Activated CD8-positive, alpha-beta memory T cell treated with anti-CD3 and anti-CD28 coated beads for 36 hours (primary cell): ENCODE results near the gene CAMSAP2. TPM values are rescaled to one million over a fixed set of nuclear protein-coding genes. Genes with fewer than 3 reads are reported as not detected.

Experiments used
- CTCF ChIA-PET: fragments of 350-600 bp; sonication (Branson Sonifier 250); formaldehyde crosslinking; loops from one replicate; lab custom pipeline; 2021; ENCODE audit warnings: antibody characterized with exemption; lab: Charles Lee
- POLR2A ChIA-PET: fragments of 350-600 bp; sonication (Branson Sonifier 250); formaldehyde crosslinking; loops from one replicate; lab custom pipeline; 2021; ENCODE audit warnings: antibody characterized with exemption; lab: Charles Lee
- total RNA-seq, 2 experiments: library from RNA; stranded (reverse); gene quantifications; one replicate each; pipeline ENCODE4 v1.2.3, GENCODE V29; 2021

The CAMSAP2 gene
- total RNA-seq, 2 experiments from 2014 or later, result 2.7 to 3.3 TPM

DNA sequence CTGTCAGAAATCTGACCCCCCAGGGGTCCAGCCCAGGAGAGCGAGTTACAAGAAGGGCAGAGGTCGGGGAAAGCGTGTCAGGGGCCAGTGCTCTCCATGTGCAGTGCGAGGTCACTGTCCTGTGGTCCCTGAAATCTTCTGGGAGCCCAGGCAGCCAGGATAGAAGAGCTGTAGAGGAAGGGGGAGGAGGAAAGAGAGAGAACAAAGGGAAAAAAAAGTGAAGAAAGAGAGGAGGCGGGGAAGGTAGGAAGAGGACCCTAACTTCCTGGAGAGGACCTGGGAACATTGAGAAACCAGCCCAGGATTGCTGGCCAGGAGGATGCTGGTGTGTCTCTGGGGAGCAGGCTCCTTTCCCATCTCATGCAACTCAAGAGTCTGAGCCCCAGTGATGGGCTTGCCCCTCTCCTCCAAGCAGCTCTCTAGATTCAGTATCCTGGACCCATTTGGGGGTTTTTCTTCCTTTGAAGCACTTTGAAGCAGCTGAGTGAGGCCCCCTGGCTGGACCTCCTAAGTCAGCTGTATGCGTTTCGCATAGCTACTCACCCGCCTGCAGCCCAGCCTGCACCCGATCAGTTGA is 149.2 kb downstream of the CAMSAP2 start:
- ChIA-PET POLR2A (interaction anchor here (0.7 to 2.2 kb wide), 4 partner anchors 8 to 128 kb away, joined by 3 to 19 read pairs (median 4); no protein-coding TSS in a partner anchor), CTCF (interaction anchor here (0.8 to 3.9 kb wide), 5 partner anchors 8 to 60 kb away, joined by 3 to 19 read pairs (median 3); no protein-coding TSS in a partner anchor)

DNA sequence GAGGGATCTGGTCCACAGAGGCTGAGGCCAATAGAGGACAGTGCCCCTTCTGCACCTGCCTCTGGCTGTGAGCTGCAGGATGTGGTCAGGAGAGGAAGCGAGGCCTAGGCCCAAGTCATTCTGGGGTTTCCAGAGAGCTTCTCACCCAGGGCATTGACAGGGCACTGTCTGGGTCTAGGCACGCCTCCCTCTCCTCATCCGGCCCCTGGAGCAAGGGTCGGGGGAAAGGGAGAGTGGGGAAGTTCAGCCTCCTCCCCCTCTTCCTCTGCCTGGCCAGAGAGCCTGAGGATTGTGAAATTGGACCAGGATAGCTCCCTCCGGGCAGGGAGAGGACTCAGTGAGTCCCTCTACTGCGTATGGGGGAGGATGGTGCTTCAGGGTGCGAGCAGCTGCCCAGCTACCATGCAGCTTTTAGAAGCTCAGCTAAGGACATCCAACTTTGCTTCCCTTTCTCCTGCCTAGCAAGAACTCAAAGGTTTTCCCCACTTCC is 149.7 kb downstream of the CAMSAP2 start:
- ChIA-PET CTCF (interaction anchor here (0.8 to 3.9 kb wide), 5 partner anchors 9 to 60 kb away, joined by 3 to 19 read pairs (median 3); no protein-coding TSS in a partner anchor), POLR2A (interaction anchor here (0.7 to 2.2 kb wide), 4 partner anchors 9 to 128 kb away, joined by 3 to 19 read pairs (median 4); no protein-coding TSS in a partner anchor)

DNA sequence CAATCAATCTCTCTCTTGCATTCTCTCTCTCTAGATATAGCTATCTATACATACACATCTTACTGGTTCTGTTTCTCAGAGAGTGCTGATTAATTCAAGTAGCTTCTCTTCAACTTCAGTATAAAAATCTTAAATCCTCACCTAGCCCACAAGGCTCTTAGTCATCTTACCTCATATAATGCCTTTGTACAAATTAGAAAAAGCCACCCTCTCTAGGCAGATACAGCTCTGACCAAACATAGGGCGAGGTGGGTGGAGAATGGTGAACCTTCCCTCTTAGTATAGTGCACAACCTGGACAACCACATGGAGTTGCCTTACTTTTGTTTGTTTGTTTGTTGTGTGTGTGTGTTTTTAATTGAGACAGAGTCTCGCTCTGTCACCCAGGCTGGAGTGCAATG is 150.9 kb downstream of the CAMSAP2 start:
- ChIA-PET CTCF (interaction anchor here (3.9 kb wide), 1 partner anchor 10 kb away, joined by 19 read pairs; no protein-coding TSS in a partner anchor), POLR2A (interaction anchor here (0.8 to 2.2 kb wide), 5 partner anchors 9 to 27 kb away, joined by 4 to 19 read pairs (median 10); no protein-coding TSS in a partner anchor)

DNA sequence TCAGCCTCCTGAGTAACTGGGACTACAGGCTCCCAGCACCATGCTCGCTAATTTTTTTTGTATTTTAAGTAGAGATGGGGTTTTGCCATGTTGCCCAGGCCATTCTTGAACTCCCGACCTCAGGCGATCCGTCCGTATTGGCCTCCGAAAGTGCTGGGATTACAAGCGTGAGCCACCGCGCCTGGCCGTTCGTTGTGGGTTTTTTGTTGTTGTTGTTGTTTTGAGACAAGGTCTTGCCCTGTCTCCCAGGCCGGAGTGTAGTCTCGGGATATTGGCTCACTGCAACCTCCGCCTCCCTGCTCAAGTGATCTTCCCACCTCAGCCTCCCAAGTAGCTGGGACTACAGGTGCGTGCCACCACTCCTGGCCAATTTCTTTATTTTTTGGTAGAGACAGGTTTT is 151.3 kb downstream of the CAMSAP2 start:
- POLR2A ChIA-PET, result interaction anchor here (0.9 to 2.2 kb wide), 4 partner anchors 10 to 23 kb away, joined by 4 to 19 read pairs (median 7); no protein-coding TSS in a partner anchor
- CTCF ChIA-PET, result interaction anchor here (0.6 to 3.9 kb wide), 5 partner anchors 10 to 29 kb away, joined by 3 to 19 read pairs (median 5); no protein-coding TSS in a partner anchor

DNA sequence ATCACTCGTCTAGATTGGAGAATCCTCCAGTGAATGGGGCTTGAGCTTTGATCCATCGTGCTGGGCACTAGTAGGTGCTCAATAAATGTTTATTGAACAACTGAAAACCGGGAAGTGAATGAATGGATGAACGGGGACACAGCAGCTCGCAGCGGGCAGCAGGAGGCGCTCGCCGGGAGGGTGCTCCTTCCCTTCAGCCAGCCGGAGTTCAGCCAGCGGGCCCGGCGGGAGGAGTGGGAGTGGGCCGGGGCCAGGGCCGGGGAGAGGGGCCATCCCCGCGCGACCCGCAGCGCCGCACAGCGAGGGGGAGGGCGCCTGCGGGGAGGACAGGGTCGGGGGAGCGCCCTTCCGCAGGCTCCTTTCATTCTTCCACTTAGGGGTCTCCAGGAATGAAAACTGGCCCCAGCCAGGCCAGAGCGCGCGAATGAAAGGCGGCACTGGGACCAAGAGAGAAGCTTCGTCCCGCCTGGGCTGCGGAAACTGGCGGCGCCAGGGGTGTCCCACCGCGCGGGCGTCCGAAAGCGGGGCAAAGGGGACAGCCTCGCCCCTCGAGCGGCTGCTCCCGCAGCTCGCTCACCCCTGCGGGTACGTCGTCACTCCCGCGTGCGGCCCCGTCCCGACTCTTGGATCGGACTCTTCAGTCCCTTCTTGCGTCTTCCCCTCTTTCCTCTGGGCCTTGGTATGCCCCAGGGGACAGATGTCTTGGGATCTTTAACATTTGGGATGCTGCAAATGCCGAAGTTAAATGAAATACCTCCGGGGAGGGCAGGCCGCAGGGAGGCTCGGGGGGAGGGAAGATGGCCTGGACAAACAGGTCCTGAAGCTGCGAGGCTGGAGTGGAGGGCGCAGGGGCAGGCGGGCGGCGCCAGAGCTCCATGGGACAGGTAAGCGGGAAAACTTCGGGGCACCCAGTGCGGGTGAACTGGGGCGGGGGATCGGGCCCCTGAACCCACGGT is 152.4 kb downstream of the CAMSAP2 start:
- ChIA-PET POLR2A (interaction anchor here (0.6 to 0.8 kb wide), 3 partner anchors 11 to 266 kb away, joined by 3 to 6 read pairs (median 3); partner anchors contain the start of gene DDX59), CTCF (interaction anchor here (0.6 to 3.9 kb wide), 6 partner anchors 11 to 34 kb away, joined by 3 to 19 read pairs (median 5); no protein-coding TSS in a partner anchor)

DNA sequence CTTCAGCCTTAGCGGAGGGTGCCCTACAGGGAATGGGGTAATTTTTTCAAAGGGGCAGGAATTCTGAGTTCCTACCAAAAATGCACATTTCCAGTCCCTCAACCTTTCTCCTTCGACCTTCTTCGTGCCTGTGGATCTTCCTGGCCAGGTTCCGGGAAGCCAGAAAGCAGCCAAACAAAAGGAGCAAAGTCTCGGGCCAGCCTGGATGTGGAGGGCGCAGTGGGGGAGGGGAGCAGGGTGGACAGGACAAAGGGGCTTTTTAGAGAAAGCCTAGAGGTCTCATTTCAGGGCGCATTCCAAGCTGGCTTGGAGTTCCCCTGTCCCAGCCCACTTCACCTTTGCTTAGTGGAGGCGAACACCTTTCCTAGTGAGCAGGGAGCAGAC is 153.1 kb downstream of the CAMSAP2 start:
- ChIA-PET POLR2A (interaction anchor here (0.6 to 0.8 kb wide), 3 partner anchors 12 to 267 kb away, joined by 3 to 6 read pairs (median 3); partner anchors contain the start of gene DDX59), CTCF (interaction anchor here (1.0 to 2.4 kb wide), 3 partner anchors 13 to 24 kb away, joined by 3 to 9 read pairs (median 5); no protein-coding TSS in a partner anchor)

DNA sequence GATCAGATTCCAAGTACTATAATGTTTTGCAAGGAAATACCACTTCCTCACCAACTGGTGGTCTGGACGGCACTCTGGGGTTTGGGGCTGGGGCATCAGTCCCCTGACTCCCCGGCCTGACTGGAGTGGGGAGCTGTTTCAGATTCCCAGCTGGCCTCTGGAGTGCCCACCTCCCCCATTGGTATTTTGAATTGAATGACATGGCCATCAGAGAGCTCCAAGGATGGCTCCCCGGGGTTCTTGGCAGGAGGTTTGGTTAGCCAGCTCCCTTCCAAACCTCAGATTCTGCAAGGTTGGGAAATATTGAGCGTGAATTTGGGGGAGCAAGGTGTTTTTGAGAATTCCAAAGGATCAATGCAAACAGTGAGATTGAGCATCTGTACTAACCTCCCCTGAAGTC is 153.9 kb downstream of the CAMSAP2 start:
- CTCF ChIA-PET, result interaction anchor here (2.4 kb wide), 1 partner anchor 12 kb away, joined by 9 read pairs; no protein-coding TSS in a partner anchor
- POLR2A ChIA-PET, result no interaction called here

DNA sequence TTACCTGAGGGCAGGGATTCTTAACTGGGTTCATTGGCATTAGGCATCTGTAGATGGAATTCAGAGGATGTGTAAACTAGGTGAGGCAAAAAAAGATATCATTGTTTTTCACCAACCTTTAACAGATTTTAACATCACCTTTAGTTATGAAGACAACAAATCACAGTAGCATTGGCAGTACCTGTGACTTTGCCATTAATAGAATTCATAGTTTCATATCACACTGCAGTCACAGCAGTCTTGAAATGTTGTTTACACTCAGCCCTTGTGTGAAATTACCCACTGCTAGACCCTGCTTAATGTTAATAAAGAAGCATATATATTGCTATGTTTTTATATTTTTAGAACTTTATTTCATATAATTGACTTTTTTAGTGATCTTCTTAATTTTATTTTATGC is 154.3 kb downstream of the CAMSAP2 start:
- ChIA-PET POLR2A (no interaction called here), CTCF (no interaction called here)

DNA sequence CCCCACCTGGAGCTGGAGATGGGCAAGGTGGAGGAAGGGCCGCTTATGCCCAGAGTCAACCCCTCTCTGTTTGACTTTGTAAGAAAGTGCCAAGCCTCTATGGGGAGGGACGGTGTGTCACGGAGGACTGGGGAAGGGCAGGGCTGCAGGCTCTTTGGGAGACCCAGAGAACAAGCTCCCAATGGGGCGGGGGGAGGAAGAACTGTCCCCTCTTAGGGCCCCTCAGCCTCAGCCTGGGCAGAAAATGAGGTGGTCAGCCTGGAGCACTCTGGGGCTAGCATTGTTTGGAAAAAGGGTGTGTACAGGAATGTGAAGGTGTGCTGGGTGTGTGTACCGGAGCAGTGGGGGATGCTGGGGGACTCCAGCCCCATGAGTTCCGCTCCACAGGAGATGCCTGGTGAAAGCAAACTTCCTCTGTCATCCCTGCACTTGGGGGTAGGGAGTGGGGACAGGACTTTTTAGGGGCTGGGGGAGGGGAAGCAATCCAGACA is 154.8 kb downstream of the CAMSAP2 start:
- ChIA-PET POLR2A (no interaction called here), CTCF (no interaction called here)

DNA sequence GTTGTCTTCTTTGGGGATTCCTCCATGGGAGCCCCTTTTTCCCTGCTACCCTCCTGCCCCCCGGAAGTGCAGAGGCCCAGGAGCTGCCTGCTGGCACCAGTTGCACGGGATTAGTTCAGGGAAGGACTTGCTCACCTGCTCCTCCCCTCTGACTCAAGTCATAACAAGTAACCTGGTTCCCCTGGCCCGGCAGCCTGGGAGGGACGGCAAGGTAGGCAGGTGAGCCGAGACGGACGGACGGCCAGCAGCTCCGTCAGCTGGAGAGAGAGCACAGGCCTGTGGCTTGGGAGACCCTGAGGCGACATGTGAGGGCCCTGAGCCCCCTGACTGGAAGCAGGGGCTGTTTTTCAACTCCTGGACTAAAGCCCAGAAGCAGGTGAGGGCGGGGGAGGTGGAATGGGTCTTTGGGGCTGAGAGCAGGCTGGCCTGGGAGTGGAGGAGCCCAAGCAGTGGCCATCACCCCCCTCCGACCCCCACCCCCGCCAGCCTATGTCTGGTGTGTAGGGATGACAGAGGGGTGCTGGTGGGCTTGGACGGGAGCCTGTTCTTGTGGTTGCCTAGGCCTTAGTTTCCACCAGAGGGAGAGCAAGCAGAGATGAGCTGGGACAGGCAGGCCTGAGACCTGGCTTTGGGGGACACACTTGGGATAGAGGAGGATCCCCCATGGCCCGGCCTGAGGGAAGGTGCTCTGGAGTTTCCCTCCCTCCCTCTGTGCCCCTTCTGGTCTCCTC is 156.2 kb downstream of the CAMSAP2 start, which contains the start of gene INAVA:
Gene INAVA (plus strand): TSS at position 189 of the 731 bp plus-strand sequence. CDS start 3,501 bp downstream, outside the sequence.
- ChIA-PET CTCF (no interaction called here), POLR2A (interaction anchor here (0.6 kb wide), 1 partner anchor 45 kb away, joined by 3 read pairs; no protein-coding TSS in a partner anchor)

DNA sequence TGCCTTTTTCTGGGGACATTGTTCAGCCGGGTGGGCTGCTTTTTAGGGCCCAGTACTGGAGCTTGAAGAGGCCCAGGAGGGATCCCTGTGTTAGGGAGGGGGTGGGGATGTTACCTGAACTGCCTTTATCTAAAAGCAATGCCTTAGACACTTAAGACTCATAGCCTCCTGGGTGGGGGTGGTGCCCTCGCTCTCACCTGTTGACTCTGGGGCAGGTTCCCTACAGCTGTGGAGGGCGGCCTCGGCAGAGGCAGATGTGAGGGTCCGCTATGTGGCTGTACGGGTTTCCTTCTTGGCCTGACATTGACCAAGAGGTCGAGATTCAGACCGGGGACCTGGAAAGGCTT is 156.7 kb downstream of the CAMSAP2 start:
- POLR2A ChIA-PET, result interaction anchor here (0.6 kb wide), 2 partner anchors 9 to 45 kb away, joined by 3 read pairs; no protein-coding TSS in a partner anchor
- CTCF ChIA-PET, result no interaction called here

DNA sequence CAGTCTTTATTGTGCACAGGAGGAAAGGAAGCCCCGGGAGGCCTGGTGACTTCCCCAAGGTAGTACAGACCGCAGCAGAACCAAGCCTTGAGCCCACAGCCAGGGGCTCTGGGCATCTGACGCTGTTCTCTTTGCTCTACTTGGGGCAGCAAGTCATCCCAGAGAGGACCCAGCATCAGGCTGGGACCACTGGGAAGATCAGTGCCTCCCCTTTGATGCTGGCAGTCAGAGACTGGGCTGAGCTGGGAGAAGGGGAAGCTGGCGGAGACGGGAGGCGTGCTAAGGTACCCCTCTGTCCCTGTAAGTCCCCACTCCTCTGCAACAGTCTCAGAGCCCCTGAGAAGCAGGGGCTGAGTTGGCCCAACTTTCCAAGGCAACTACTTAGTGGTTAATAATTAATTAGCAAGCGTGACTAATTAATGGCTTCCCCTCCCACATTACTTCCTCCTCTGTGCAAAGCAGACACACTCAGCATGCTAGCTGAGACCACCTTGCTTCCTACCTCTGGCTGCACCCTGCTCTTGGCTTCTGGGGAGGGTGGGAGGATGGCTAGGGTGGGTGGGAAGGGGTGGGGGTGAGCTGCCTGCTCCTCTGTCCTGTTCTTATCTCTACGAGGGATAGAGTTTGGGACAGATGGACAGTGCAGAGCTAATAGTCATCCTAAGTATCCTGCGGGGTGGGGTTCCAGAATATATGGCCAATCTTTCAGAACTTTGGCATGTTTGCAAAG is 157.3 kb downstream of the CAMSAP2 start:
- ChIA-PET CTCF (interaction anchor here (0.6 to 1.0 kb wide), 2 partner anchors 16 to 124 kb away, joined by 3 read pairs; no protein-coding TSS in a partner anchor), POLR2A (interaction anchor here (0.6 kb wide), 1 partner anchor 8 kb away, joined by 3 read pairs; no protein-coding TSS in a partner anchor)

DNA sequence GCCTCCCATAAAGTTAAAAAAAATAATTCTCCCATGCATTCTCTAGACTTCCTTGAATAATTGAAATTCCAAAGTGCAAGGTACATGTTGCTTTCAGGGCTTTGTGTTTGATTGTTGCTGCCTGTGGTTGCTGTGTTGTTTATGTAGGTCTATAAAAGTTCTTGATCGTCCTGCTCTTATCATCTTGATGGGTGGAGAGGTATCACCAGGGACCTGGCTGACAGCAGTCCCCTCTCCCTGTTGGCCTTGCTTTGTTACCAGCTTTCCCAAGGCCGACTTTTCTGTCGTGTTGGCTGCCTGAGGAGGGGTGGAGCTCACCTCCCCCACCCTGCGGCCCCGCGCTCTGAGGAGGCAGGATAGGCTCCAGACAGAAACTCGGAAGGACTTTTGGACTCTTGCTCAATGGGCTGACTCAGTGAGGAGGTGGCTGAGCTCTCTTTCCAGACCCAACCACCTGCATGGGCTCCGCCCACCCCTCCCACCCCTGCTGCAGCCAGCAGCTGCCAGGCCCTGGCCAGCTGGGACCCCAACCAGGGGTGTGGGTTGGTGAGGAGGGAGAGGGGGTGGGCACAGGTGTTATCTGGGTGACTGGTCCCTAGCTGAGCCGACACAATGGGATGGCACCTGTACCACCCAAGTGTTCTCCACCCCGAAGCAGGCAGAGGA is 158.0 kb downstream of the CAMSAP2 start:
- ChIA-PET POLR2A (no interaction called here), CTCF (interaction anchor here (0.6 to 1.0 kb wide), 2 partner anchors 15 to 124 kb away, joined by 3 read pairs; no protein-coding TSS in a partner anchor)

DNA sequence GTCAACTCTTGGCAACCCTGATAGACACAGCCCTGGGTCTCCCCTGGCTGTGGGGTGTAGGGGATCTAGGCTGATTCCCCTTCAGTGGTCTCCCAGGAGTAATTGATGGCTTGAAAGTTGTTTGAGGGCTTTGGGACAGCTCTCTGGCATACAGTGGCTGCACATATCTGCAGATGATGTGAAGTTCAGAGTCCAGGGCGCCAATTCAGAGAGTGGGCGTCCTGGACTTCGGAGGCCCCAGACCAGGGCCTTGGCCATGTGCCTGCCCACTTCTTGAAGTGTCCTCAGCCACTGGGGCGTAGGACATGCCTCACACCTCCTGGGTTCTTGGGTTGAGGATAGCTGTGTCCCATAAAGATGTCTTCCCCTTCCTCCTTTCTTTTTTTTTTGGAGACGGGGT is 158.6 kb downstream of the CAMSAP2 start:
- CTCF ChIA-PET, result no interaction called here
- POLR2A ChIA-PET, result no interaction called here

DNA sequence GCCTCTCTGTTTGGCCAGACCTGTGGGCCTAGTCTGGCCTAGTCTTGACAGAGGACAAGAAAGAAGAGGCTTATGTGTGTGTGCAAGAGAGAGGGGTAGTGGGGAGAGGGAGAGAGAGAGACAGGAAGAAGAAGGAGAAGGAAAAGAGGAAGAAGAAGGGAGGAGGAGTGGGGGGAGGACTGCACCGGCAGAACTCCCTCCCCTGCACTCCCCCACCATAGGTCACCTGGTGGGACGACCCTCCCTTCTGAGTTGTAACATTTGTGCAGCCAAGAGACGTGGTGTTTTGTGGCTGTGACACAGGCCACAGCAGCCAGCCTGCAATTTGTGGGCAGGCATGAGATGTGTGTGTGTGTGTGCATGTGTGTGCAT is 160.3 kb downstream of the CAMSAP2 start:
- POLR2A ChIA-PET, result no interaction called here
- CTCF ChIA-PET, result no interaction called here

DNA sequence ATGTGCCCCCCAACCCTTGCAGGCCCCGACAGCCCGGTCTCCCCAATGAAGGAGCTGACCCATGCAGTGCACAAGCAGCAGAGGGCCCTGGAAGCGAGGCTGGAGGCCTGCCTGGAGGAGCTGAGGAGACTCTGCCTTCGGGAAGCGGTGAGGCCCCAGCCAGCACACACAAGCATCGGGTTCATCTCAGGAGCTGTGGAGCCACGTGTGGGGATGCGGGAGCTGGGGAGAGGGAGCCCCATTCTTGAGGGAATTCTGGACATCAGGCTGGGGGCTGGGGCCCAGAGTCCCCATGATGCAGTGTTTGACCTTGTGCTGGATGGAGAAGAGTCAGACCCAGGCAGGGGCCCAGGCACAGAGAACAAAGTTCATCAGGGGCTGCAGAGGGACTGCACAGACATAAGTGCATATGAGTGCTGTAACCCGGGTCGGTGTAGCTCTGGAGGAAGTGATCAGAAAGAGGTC is 160.8 kb downstream of the CAMSAP2 start:
- ChIA-PET POLR2A (no interaction called here), CTCF (no interaction called here)
